Stimulated activated CD8-positive, alpha-beta memory T cell treated with anti-CD3 and anti-CD28 coated beads, Interleukin-15, amount 100 ng/mL, for 1 hour (primary cell): ENCODE measurements around the gene MIEN1.
"Not testable (repeated sequence)": the region's sequence is repeated elsewhere in the genome, so short reads cannot be mapped to it uniquely, and the experiment has no call there.

Source experiments
- DNase-seq: peaks from one replicate; pipeline ENCODE4 v3.0.0-alpha.2; 2020; ENCODE audit warnings: low read depth

The MIEN1 gene

GRCh38 chr17:39699157-39699817 is 31.0 kb downstream of the MIEN1 start:
- not testable (repeated sequence) for DNase-seq

- no peak for DNase-seq
Observed at GRCh38 chr17:39697961-39698360, 32.4 kb downstream of the MIEN1 start.

- no peak for DNase-seq
Observed at GRCh38 chr17:39696731-39697130, 33.6 kb downstream of the MIEN1 start.

DNA sequence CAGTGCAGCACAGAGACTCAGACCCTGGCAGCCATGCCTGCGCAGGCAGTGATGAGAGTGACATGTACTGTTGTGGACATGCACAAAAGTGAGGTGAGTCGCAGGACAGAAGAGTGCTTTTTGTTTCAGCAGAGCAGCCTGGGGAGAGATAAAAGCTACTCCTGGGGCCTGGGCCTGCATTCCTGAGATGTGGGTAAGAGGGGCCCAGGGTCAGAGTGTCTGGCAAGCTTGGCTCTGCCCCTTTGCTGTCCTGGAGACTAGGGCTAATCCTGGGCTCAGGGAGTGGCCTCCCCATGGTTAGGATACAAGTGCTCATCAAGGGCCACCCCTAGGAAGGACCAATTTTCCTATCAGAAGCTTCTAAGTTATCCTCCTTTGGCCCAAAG is 35.2 kb downstream of the MIEN1 start:
- no peak for DNase-seq

- no peak for DNase-seq
Observed at GRCh38 chr17:39694593-39694992, 35.7 kb downstream of the MIEN1 start.

GRCh38 chr17:39688945-39689344 is 41.4 kb downstream of the MIEN1 start:
- DNase-seq, result no peak

DNA sequence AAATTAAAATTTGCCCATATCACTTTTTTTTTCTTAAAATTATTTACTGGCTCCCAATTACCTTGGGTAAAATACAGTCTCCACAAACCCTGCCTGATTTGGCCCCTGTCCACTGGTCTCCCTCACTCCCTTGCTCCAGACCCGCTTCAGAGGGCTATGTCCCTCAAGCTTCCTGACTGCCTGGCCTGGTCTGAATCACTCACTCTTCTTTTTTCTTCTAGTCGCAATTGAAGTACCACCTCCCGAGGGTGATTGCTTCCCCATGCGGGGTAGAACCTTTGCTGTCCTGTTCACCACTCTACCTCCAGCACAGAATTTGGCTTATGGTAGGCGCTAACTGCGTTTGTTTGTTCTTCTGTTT is 41.9 kb downstream of the MIEN1 start:
- no peak for DNase-seq

DNA sequence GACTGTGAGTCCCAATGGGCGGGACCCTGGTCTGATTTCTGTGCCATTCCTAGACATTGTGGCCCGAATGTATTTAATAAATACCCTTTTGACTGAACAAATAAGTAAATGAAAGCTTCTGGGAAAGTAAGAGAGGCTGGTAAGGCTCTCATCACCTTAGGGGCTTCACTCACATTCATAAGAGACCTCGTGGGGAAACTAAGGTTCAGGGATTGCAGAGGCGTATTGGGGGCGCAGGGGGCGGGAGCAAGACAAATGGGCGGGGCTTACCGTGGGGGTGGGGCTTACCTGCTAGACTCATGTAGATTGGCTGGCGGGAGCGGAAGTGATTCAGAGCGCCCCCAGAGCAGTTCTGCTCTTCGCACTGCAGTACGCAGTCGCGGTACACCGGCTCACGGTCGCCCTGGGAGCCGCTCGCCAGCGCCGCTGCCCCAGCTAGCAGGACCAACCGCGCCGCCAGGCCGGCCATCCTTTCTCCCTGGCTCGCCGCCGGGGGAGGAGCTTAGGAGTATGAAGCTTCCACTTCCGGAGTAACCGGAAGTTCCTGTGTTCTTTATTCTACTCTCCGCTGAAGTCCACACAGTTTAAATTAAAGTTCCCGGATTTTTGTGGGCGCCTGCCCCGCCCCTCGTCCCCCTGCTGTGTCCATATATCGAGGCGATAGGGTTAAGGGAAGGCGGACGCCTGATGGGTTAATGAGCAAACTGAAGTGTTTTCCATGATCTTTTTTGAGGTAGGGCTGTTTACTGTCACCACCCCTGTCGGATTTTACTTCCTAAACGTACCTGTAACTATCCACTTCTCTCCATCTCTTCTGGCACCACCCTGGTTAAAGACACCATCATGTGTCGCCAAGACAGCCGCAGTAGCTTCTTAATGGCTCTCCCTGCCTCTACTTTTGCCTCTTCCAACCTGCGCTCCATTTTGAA is 42.5 kb downstream of the MIEN1 start, which contains the start of gene PGAP3:
Gene PGAP3, minus strand, starts transcription at position 512 of the 929 bp plus-strand sequence. Its CDS starts 43 bp downstream, at position 469.
- DNase-seq, result peak; percentile 76

DNA sequence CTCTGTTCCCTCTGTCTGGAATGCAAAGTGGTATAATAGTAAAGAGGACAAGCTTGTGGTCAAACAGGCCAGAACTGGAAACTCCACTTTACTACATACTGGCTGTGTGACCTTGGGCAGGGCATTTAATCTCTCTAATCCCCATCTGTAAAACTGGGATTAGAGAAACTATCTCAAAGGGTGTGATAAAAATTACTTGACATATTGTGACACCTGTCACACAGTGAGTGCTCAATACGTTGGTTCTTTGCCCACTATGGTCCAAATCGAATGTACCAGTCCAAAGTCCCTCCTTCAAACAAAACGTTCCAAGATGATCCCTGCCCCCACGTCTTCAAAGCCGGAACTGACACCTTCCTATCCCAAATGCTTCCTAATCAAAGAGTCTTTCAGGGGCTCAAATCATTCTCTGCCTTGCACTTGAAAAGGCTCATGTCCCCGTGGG is 43.2 kb downstream of the MIEN1 start:
- no peak for DNase-seq

DNA sequence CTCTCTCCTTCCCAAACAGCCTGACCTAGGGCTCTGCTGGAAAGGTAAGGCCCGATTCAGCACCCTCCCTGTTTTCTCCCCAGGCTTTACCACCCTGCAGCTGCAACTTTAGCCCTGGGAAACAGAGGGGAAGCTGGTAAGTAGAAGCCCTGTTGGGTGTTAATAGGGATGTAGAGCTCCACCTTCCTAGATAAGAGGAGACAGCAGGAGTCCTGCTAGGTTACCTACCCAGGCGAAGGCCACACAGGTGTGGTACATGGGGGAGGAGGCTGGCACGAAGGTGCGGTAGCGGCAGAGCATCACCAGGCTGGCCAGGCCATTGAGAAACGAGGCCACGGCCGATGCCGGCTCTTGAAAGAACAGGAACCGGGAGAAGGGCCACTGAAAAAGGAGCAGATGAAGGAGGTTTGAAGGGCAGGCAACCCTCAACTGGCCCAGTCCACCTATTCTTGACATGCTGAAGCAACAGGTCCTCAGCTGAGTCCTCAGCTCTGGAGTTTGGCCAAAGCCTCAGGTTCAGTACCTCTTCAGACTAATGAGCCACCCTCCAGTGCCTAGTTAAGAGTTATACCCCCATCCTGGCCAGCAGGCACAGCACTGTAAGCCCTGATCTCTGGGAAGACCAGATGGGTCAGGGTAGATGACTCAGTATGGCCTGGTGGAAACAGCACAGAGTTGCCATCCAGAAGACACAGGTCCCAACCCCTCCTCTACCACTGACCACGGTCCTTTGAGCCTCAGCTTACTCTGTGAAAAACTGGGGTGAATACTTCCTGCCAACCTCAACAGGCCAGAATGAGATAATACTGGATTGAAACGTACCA is 45.8 kb downstream of the MIEN1 start:
- no peak for DNase-seq

GRCh38 chr17:39683295-39683939 is 46.9 kb downstream of the MIEN1 start:
- no peak for DNase-seq

DNA sequence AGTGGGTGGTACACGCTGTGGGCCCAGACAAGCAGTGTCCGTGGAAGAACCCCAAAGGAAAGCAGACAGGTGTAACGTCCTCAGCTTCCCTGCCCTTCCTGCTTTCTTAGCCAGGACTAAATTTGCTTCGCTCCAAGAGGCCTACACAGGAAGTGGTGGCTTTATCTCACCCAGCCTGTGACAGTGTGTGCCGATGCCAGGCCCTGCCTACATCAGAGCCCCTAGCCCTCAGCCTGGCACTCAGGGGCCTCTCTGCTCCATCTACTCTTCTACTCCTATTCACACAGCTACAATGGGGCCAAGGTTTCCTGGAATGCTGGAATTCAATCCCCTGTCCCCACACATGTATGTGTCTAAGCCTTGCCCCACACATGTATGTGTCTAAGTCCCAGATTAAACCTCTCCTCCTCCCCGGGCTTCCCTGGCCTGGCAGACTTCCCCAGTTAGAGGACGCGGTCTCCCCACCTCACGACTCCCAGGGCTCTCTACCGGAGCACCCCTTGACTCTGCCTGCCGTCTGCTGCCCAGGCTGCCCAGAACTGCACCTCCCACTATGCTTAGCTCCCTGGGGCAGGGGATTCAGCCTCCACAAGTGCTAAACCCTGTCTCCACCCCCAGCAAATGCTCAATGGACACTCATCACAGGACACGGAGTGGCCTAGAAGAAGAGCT is 50.7 kb downstream of the MIEN1 start:
- DNase-seq, result no peak
